Stomach smooth muscle (tissue), 2 donors: ENCODE measurements around the gene TRAK1.

Experiments used
- H3K27ac ChIP-seq: one replicate; pipeline ENCODE4 v1.7.0; 2013; ENCODE audit warnings: mild to moderate bottlenecking, low read length, inconsistent platforms
- H3K27me3 ChIP-seq, 2 donors: one replicate each; pipeline ENCODE4 v1.7.0; 2013; ENCODE audit warnings: low read length in 2 of 2; ENCODE audit not compliant: insufficient read depth in 2 of 2, control insufficient read depth in 1 of 2
- H3K36me3 ChIP-seq, 2 donors: one replicate each; pipeline ENCODE4 v1.7.0; 2013; ENCODE audit warnings: low read length in 2 of 2; ENCODE audit not compliant: control insufficient read depth in 2 of 2, insufficient read depth in 2 of 2
- H3K4me1 ChIP-seq: one replicate; pipeline ENCODE4 v1.7.0; 2013; ENCODE audit warnings: low read length; ENCODE audit not compliant: control insufficient read depth, insufficient read depth
- H3K4me3 ChIP-seq, 2 donors: one replicate each; pipeline ENCODE4 v1.7.0; 2013; ENCODE audit warnings: low read length in 2 of 2
- H3K9ac ChIP-seq, 2 donors: one replicate each; pipeline ENCODE4 v1.7.0; 2013; ENCODE audit warnings: low read length in 2 of 2, mild to moderate bottlenecking in 1 of 2
- H3K9me3 ChIP-seq, 2 donors: one replicate each; pipeline ENCODE4 v1.7.0; 2013; ENCODE audit warnings: low read length in 2 of 2; ENCODE audit not compliant: control insufficient read depth in 2 of 2
- donor health status: healthy.
- donor health status: Pancreatic carcinoma.

Gene TRAK1

DNA sequence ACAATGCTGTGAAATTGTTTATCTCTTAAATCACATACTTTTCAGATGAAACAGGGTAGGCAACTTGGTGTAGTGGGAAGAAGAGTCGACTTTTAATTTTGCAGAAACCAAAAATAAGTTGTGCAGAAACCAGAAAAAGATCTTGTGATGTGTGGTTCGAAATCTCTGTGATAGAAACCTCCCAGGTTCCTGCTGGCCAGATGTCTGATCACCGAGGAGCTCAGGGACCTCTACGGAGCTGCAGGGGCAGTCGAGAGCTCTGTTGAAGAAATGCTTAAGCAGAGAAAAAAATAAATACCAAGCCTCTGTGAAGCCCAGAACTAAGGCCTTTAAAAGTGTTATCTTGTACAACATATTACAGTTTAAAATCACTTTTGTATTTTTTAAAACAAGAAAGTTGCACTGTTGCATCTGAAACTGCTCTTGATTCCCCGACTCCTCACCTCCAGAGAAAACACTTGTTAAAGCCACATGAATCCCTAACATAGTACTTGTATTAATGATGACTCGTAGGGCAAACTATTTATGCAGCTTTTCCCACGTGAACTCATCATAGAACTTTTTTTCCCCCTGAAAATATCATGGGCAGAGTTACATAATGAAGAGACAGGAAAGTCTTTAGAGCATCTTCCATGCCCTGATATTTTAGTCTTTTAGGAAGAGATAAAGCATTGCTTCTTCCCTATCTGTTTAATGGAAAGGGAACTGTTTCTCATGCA is 123.6 kb downstream of the TRAK1 start:
- no peaks in the 10 kb centered on the region for H3K27me3 ChIP-seq
- H3K27ac ChIP-seq: no peak overlapping the region
- H3K9me3 ChIP-seq: no peaks in the 10 kb centered on the region
- peaks cover 2% of the 10 kb centered on the region for H3K4me1 ChIP-seq
- no peak overlapping the region for H3K4me3 ChIP-seq
- peaks cover 29 to 44% of the 10 kb centered on the region in 2 donors for H3K36me3 ChIP-seq
- H3K9ac ChIP-seq: no peak overlapping the region

DNA sequence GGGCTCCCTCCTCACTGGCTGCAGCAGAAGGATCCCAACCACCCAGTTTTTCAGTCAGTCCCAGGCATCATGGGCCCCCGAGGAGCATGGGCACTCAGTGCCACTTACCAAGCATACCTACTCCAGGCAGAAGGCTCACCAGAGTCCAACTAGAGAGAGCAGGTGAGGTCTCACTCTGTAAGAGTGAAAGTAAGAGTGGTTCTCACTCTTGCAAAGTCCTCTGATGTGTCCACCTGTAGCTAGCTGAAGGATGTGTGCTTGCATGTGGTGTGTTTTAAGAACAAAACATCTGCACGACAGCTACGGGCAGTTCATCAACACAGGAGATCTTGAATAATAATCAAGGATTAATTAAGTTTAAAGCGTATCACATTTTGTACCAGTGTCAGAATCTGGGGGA is 125.1 kb downstream of the TRAK1 start:
- H3K27me3 ChIP-seq: no peaks in the 10 kb centered on the region
- H3K4me3 ChIP-seq: no peak overlapping the region
- H3K27ac ChIP-seq: no peak overlapping the region
- peaks cover 32 to 39% of the 10 kb centered on the region in 2 donors for H3K36me3 ChIP-seq
- no peaks in the 10 kb centered on the region for H3K4me1 ChIP-seq
- H3K9ac ChIP-seq: no peak overlapping the region
- H3K9me3 ChIP-seq: no peaks in the 10 kb centered on the region

DNA sequence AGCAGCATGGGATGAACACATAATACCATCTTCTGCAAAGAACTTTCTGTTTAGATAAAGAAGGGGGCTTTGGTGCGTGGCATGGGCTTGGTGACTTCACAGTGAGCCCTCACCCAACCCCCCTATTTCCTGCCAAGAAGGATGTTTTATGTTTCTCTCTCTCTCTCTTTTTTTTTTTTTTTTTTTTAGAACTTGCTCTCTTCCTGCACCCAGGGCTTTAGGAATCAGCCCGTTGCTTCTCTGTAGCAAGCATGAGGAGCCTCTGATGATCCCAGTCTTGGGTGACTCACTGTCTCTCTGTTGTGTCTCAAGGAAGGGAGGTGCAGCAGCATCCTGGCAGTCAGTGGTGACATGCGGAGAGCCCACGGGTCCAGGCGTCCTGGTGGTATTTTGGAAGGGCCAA is 125.8 kb downstream of the TRAK1 start:
- Histone ChIP-seq H3K27me3 (no peaks in the 10 kb centered on the region), H3K4me3 (no peak overlapping the region), H3K27ac (no peak overlapping the region), H3K36me3 (peaks cover 32 to 40% of the 10 kb centered on the region in 2 donors), H3K9me3 (no peaks in the 10 kb centered on the region), H3K4me1 (no peaks in the 10 kb centered on the region), H3K9ac (no peak overlapping the region)

DNA sequence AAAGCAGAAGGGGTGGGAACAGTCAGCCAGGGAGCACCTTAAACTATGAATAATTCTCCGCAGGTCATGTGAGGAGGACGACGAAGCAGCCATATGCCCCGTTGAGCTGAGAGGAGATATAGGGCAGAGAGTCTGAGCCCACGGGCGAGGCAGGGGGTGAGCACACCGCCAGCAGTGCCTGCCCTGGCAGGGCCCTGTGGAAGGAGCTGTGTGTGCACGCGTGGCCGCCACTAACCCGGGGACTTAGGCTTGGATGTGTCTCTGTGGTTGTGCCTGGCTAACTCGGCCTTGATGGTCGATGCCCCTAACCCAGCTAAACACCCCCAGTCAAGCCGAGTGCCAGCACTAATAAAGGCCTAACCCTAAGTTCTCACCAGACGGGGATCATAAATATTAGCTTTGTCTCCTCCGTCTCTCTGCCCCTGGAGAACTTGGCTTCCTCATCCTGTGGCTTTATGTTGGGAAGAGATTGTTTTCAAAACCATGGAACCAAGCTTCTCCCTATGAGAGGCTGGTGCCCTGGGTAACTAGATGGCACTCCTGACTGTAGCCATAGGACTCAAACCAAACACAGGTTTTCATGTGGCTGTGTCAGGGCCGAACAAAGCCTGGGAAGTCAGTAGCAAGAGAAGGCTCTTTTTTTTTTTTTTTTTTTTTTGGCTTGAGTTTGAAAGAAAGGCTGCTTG is 129.4 kb downstream of the TRAK1 start:
- Histone ChIP-seq H3K27ac (no peak overlapping the region), H3K9me3 (no peaks in the 10 kb centered on the region), H3K27me3 (no peaks in the 10 kb centered on the region), H3K9ac (no peak overlapping the region), H3K36me3 (peaks cover 33 to 46% of the 10 kb centered on the region in 2 donors), H3K4me3 (no peak overlapping the region), H3K4me1 (no peaks in the 10 kb centered on the region)

DNA sequence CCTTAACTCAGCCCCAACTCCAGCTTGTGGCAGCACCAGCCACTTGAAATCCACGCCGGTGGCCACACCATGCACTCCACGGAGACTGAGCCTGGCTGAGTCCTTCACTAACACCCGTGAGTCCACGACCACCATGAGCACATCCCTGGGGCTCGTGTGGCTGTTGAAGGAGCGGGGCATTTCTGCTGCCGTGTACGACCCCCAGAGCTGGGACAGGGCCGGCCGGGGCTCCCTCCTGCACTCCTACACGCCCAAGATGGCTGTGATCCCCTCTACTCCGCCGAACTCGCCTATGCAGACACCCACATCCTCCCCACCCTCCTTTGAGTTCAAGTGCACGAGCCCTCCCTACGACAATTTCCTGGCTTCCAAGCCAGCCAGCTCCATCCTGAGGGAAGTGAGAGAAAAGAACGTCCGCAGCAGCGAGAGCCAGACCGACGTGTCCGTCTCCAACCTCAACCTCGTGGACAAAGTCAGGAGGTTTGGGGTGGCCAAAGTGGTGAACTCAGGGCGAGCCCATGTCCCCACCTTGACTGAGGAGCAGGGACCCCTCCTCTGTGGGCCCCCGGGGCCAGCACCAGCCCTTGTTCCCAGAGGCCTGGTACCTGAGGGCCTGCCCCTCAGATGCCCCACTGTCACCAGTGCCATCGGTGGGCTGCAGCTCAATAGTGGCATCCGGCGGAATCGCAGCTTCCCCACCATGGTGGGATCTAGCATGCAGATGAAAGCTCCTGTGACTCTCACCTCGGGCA is 132.0 kb downstream of the TRAK1 start:
- Histone ChIP-seq H3K9me3 (no peaks in the 10 kb centered on the region), H3K27ac (no peak overlapping the region), H3K4me3 (no peak overlapping the region), H3K9ac (no peak overlapping the region), H3K36me3 (peaks cover 27 to 39% of the 10 kb centered on the region in 2 donors), H3K4me1 (no peaks in the 10 kb centered on the region), H3K27me3 (no peaks in the 10 kb centered on the region)

DNA sequence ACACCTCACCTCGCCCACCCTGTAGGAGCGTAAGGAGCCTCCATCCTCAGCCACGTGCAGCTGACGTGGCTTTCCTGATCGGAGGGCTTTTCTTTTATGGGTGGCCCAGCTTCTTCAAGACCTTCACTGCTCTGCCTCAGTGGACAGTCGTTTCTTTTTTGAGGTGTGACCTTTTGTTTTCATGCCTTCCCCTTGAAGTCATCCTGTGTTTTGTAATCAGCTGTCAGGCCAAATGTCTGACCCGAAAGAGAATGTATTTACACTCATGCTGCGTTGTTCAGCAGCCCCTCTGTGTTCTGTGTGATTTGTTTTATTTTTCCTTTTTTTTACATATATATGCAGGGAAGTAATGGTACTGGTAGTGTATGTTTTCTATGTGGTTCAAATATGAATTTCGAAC is 133.0 kb downstream of the TRAK1 start:
- Histone ChIP-seq H3K27me3 (no peaks in the 10 kb centered on the region), H3K4me1 (no peaks in the 10 kb centered on the region), H3K36me3 (peaks cover 20 to 34% of the 10 kb centered on the region in 2 donors), H3K9ac (no peak overlapping the region), H3K27ac (no peak overlapping the region), H3K9me3 (no peaks in the 10 kb centered on the region), H3K4me3 (no peak overlapping the region)

DNA sequence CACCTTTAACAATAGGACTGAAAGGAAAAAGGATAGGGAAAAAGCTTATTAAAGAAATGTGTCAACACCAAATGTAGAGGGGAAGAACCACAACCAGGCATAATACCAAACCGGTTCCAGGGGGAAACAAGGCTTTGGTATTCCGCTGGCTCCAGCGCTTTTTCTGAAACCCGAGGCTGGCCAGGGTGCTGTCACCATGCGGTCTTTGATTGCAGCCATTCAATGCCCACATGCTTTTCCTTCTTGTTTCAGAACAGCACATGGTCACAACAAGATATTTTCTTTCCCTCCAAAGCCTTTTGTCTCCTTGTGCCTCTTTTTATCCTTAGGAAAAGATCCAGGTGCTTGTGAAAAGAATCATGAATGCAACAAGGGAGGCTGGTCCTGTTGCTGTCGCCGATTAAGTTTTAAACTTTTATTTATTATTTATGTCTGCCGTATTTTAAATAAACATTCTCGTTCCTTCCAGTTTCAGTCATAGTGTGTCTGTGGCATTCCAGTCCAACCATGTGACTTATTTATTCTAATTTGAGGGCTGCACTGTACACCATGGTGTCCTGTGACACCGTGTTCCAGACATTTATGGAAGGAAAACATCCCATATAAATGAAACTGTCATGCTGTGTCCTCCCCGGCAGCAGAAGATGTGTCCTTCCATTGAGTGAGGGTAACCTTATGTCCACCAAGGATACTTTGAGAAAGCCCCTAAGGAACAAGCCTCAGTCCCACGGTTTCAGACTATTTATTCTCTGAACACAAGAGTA is 133.7 kb downstream of the TRAK1 start:
- Histone ChIP-seq H3K36me3 (peaks cover 19 to 34% of the 10 kb centered on the region in 2 donors), H3K27ac (no peak overlapping the region), H3K27me3 (no peaks in the 10 kb centered on the region), H3K4me3 (no peak overlapping the region), H3K9ac (no peak overlapping the region), H3K4me1 (no peaks in the 10 kb centered on the region), H3K9me3 (no peaks in the 10 kb centered on the region)

DNA sequence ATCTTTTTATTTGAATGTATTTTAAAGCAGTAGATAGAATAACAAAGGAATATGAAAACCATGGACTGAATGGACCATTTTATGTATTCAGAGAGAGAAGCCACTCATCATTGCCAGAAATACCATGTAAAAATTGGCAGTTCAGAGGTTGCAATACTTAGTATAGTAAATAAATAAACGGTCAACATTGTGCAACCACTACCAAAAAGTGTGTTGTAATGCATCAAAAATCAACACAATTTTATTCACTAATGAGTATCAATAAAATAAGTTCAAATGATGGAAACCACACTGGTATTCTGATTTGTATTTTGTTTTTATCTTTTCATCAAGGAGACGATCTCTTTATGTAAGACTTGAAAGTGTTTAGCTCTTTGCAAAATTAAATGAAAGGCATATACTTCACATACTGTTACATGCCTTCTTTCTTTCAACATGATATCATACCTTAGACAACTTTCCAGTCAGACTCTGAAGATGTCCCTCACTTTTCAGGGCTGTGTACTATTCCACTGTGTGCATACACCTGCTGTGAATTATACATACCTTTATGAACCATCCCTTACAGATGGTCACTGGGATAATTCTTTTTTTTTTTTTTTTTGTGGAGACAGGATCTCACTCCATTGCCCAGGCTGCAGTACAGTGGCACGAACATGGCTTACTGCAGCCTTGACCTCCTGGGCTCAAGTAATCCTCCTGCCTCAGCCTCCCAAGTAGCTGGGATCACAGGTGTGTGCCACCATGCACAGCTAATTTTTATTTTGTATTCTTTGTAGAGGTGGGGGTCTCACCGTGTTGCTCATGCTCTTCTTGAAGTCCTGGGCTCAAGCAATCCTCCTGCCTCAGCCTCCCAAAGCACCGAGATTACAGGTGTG is 134.6 kb downstream of the TRAK1 start:
- Histone ChIP-seq H3K27me3 (no peaks in the 10 kb centered on the region), H3K9me3 (no peaks in the 10 kb centered on the region), H3K4me3 (no peak overlapping the region), H3K36me3 (peaks cover 12 to 27% of the 10 kb centered on the region in 2 donors), H3K4me1 (no peaks in the 10 kb centered on the region), H3K9ac (no peak overlapping the region), H3K27ac (no peak overlapping the region)

DNA sequence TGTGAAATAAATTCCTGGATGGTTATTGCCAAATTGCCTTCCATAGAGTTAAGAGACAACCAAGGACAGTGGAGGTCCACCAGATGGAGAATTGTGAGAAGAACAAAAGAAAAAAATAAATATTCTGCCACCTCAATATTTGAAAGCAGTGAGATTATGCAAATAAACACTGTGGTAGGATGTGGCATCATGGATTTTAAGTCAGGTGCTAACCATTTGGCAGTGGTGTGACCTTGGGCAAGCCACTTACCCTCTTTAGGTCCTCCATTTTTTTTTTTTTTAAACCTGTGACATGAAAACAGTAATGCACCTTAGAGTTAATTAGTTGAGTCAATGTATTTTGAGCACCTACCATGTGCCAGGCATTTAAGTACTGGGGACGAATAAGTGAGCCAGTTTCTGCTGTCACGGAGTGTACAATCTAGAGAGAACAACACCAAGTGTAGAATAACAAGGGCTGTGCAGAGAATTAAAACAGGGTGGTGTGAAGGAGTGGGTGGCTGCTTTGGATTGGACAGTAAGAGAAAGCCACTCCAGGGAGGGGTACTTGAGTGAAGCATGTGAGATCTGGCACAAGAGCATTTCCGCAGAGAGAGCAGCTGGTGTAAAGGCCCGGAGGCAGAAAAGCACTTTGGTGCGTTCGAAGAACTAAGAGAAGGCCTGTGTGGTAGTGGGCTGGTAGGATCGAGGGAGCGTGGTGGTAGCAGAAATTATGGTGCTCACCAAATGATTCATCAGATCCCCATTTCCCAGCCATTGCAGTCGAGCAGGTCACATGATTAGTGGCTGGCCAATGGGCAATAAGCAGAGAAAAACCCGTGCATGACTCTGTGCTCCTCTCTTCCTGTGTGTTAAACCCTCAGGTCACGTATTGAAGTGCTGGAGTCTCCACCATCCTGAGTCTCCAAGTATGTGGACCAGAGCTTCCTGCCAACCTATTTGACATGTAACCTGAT is 135.6 kb downstream of the TRAK1 start:
- no peak overlapping the region for H3K27ac ChIP-seq
- H3K4me3 ChIP-seq: no peak overlapping the region
- no peaks in the 10 kb centered on the region for H3K4me1 ChIP-seq
- no peak overlapping the region for H3K9ac ChIP-seq
- H3K36me3 ChIP-seq: peaks cover 12 to 23% of the 10 kb centered on the region in 2 donors
- H3K27me3 ChIP-seq: peaks cover 0 to 2% of the 10 kb centered on the region in 2 donors
- H3K9me3 ChIP-seq: no peaks in the 10 kb centered on the region
